ENCODE measurements around the gene PRSS56. TPM values are rescaled to one million over a fixed set of nuclear protein-coding genes. Genes with fewer than 3 reads are reported as not detected.

Gene PRSS56
- total and polyA plus RNA-seq, 2 of the 13 experiments (the other 11 are each of a cell fraction or from before 2014, with no cell fraction given): not detected

GRCh38 chr2:232491139-232491780 lies 28.9 kb upstream of the PRSS56 start:
- intact Hi-C loops (cut with micrococcal nuclease; ENCODE audit: unreplicated experiment) (no loop called here), in situ Hi-C loops (cut with HindIII; ENCODE audit: extremely low pct_ligation_motif_present, low pct_unique_long_range_greater_than_20kb) (no loop called here)
- ChIA-PET POLR2A (no interaction called here), CTCF (ENCODE audit: low intra/inter-chr PET ratio, low total read pairs) (no interaction called here)
- DNase-seq (ENCODE audit: low spot score): no peak
- no TSS peak for BruUV-seq (replicated peaks)
- Histone ChIP-seq H4K20me1 (ENCODE audit: insufficient read depth, low read length) (no peaks in the 10 kb centered on the region), H3K4me3 (replicated peaks in 1 of 3; ENCODE audit: insufficient read depth in 1 of 3, low read depth in 2 of 3, low read length in 3 of 3) (no peak overlapping the region), H3K79me2 (ENCODE audit: insufficient read depth, low read length) (no peaks in the 10 kb centered on the region), H3K4me2 (ENCODE audit: low read depth, low read length) (no peak overlapping the region), H3K36me3 (replicated peaks in 1 of 2; ENCODE audit: control insufficient read depth in 1 of 2, insufficient read depth in 2 of 2, low read length in 2 of 2) (no peaks in the 10 kb centered on the region), H3K27ac (ENCODE audit: extremely low read length, insufficient read depth, low read length) (no peak overlapping the region), H3K4me1 (ENCODE audit: insufficient read depth, low read length) (no peaks in the 10 kb centered on the region), H3K9me3 (ENCODE audit: low read length) (no peaks in the 10 kb centered on the region), H2AFZ (ENCODE audit: low read length) (no peak overlapping the region), H3K9ac (ENCODE audit: insufficient read depth, low read depth, low read length) (no peak overlapping the region), H3K27me3 (ENCODE audit: control insufficient read depth in 1 of 2, insufficient read depth in 2 of 2, low read length in 2 of 2) (peaks cover 25 to 91% of the 10 kb centered on the region in 2 experiments)
- WGBS (ENCODE audit: low lambda C conversion rate): 34% methylated on average over 9 of the region's 12 CpGs
- ATAC-seq: no peak
- no peak for FAIRE-seq
- TF ChIP-seq, protein P1, sequence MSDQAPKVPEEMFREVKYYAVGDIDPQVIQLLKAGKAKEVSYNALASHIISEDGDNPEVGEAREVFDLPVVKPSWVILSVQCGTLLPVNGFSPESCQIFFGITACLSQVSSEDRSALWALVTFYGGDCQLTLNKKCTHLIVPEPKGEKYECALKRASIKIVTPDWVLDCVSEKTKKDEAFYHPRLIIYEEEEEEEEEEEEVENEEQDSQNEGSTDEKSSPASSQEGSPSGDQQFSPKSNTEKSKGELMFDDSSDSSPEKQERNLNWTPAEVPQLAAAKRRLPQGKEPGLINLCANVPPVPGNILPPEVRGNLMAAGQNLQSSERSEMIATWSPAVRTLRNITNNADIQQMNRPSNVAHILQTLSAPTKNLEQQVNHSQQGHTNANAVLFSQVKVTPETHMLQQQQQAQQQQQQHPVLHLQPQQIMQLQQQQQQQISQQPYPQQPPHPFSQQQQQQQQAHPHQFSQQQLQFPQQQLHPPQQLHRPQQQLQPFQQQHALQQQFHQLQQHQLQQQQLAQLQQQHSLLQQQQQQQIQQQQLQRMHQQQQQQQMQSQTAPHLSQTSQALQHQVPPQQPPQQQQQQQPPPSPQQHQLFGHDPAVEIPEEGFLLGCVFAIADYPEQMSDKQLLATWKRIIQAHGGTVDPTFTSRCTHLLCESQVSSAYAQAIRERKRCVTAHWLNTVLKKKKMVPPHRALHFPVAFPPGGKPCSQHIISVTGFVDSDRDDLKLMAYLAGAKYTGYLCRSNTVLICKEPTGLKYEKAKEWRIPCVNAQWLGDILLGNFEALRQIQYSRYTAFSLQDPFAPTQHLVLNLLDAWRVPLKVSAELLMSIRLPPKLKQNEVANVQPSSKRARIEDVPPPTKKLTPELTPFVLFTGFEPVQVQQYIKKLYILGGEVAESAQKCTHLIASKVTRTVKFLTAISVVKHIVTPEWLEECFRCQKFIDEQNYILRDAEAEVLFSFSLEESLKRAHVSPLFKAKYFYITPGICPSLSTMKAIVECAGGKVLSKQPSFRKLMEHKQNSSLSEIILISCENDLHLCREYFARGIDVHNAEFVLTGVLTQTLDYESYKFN (CRISPR knock-in tag; conservative IDR thresholded peaks at IDR 0.05): no peak
- TF ChIP-seq KAT7 (CRISPR knock-in tag; IDR thresholded peaks at IDR 0.05; ENCODE audit: borderline replicate concordance) (no peak), ZHX2 (IDR thresholded peaks at IDR 0.05; ENCODE audit: low read depth) (no peak), ZHX2 (CRISPR knock-in tag; IDR thresholded peaks at IDR 0.05; ENCODE audit: borderline replicate concordance) (no peak), ZNF674 (CRISPR knock-in tag; IDR thresholded peaks at IDR 0.05; ENCODE audit: low read depth) (no peak), ZNF792 (CRISPR knock-in tag; IDR thresholded peaks at IDR 0.05) (no peak), ZNF224 (CRISPR knock-in tag; IDR thresholded peaks at IDR 0.05) (no peak), ZNF816 (CRISPR knock-in tag; IDR thresholded peaks at IDR 0.05; ENCODE audit: borderline replicate concordance) (no peak), ZNF160 (CRISPR knock-in tag; IDR thresholded peaks at IDR 0.05) (no peak)
- TF ChIP-seq, protein P2, sequence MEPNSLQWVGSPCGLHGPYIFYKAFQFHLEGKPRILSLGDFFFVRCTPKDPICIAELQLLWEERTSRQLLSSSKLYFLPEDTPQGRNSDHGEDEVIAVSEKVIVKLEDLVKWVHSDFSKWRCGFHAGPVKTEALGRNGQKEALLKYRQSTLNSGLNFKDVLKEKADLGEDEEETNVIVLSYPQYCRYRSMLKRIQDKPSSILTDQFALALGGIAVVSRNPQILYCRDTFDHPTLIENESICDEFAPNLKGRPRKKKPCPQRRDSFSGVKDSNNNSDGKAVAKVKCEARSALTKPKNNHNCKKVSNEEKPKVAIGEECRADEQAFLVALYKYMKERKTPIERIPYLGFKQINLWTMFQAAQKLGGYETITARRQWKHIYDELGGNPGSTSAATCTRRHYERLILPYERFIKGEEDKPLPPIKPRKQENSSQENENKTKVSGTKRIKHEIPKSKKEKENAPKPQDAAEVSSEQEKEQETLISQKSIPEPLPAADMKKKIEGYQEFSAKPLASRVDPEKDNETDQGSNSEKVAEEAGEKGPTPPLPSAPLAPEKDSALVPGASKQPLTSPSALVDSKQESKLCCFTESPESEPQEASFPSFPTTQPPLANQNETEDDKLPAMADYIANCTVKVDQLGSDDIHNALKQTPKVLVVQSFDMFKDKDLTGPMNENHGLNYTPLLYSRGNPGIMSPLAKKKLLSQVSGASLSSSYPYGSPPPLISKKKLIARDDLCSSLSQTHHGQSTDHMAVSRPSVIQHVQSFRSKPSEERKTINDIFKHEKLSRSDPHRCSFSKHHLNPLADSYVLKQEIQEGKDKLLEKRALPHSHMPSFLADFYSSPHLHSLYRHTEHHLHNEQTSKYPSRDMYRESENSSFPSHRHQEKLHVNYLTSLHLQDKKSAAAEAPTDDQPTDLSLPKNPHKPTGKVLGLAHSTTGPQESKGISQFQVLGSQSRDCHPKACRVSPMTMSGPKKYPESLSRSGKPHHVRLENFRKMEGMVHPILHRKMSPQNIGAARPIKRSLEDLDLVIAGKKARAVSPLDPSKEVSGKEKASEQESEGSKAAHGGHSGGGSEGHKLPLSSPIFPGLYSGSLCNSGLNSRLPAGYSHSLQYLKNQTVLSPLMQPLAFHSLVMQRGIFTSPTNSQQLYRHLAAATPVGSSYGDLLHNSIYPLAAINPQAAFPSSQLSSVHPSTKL (CRISPR knock-in tag; IDR thresholded peaks at IDR 0.05): no peak

All from HepG2 (cell line).